Fibroblast of lung (primary cell): Measurements from ENCODE around the gene DIPK1B. TPM values are rescaled to one million over a fixed set of nuclear protein-coding genes. Genes with fewer than 3 reads are reported as not detected.

ENCODE experiments used
- DNase-seq, 2 donors: peaks; one replicate each; pipeline versions ENCODE4 v3.0.0 to v3.0.0-alpha.2; 2010; ENCODE audit warnings: low read depth in 2 of 2
- H2AFZ ChIP-seq: 2 replicates; pipeline ENCODE4 v1.5.1; 2012; ENCODE audit warnings: low read length, control low read depth, inconsistent platforms
- H3K27ac ChIP-seq: 2 replicates; pipeline ENCODE4 v1.5.1; 2011; ENCODE audit warnings: low read length, control low read depth; ENCODE audit not compliant: insufficient read depth
- H3K27me3 ChIP-seq: 2 replicates; pipeline ENCODE4 v1.5.1; 2011; ENCODE audit warnings: mild to moderate bottlenecking, low read length; ENCODE audit not compliant: control insufficient read depth, insufficient read depth
- H3K36me3 ChIP-seq: 2 replicates; pipeline ENCODE4 v1.5.1; 2011; ENCODE audit warnings: low read length; ENCODE audit not compliant: control insufficient read depth, insufficient read depth
- H3K4me1 ChIP-seq: 2 replicates; pipeline ENCODE4 v1.5.1; 2011; ENCODE audit warnings: low read length; ENCODE audit not compliant: control insufficient read depth, insufficient read depth; ENCODE audit errors: extremely low read depth
- H3K4me2 ChIP-seq: 2 replicates; pipeline ENCODE4 v1.5.1; 2011; ENCODE audit warnings: low read length, control low read depth; ENCODE audit not compliant: insufficient read depth; ENCODE audit errors: extremely low read depth
- H3K4me3 ChIP-seq, 4 experiments: fragments of 200-600 bp in 1 of 4; sonication (generic) in 1 of 4; replicated peaks in 1 of 4; 2 replicates each; pipeline ENCODE4 v1.5.1; 2011 to 2016; ENCODE audit warnings: low read length in 4 of 4, low read depth in 3 of 4, mild to moderate bottlenecking in 3 of 4, control low read depth in 2 of 4, inconsistent platforms in 1 of 4, mixed read lengths in 1 of 4; ENCODE audit not compliant: insufficient read depth in 1 of 4; ENCODE audit errors: control extremely low read depth in 1 of 4
- H3K79me2 ChIP-seq: 2 replicates; pipeline ENCODE4 v1.5.1; 2012; ENCODE audit warnings: mild to moderate bottlenecking, low read length, inconsistent platforms; ENCODE audit not compliant: control insufficient read depth, insufficient read depth
- H3K9ac ChIP-seq: 2 replicates; pipeline ENCODE4 v1.5.1; 2011; ENCODE audit warnings: mild to moderate bottlenecking, low read length, control low read depth; ENCODE audit not compliant: insufficient read depth
- H3K9me3 ChIP-seq: 2 replicates; pipeline ENCODE4 v1.5.1; 2012; ENCODE audit warnings: low read depth, low read length; ENCODE audit not compliant: control insufficient read depth, insufficient read depth
- H4K20me1 ChIP-seq: 2 replicates; pipeline ENCODE4 v1.5.1; 2011; ENCODE audit warnings: low read length; ENCODE audit not compliant: control insufficient read depth, insufficient read depth; ENCODE audit errors: extremely low read depth
- EZH2 ChIP-seq: IDR thresholded peaks from 2 replicates; pipeline ENCODE4 v1.5.1; 2012; ENCODE audit warnings: low read length, control low read depth, mild to moderate bottlenecking; ENCODE audit errors: missing control alignments
- polyA plus RNA-seq, 2 donors: library from polyadenylated mRNA; depleted of rRNA in 1 of 2; stranded (reverse) in 1 of 2; unstranded in 1 of 2; fragments of >200 nt; gene quantifications; 2 replicates each; pipeline ENCODE4 v1.2.1, GENCODE V29; 2011 to 2012; ENCODE audit warnings: missing spikeins in 1 of 2
- total RNA-seq: library from RNA; depleted of rRNA; stranded (reverse); fragments of >200 nt; gene quantifications from 2 replicates; pipeline ENCODE4 v1.2.1, GENCODE V29; 2014
- TF ChIP-seq, protein P1 (sequence below), 2 donors: IDR thresholded peaks in 1 of 2; conservative IDR thresholded peaks in 1 of 2; 1 replicate in 1 of 2; 2 replicates in 1 of 2; pipeline ENCODE4 v1.5.1; 2011 to 2012; ENCODE audit warnings: low read length in 2 of 2, control low read depth in 1 of 2, inconsistent platforms in 1 of 2, low read depth in 1 of 2, mild to moderate bottlenecking in 1 of 2

Gene DIPK1B
- total and polyA plus RNA-seq, 2 donors (not counting 1 experiment from before 2014, with no cell fraction given): 0.16 to 0.33 TPM

DNA sequence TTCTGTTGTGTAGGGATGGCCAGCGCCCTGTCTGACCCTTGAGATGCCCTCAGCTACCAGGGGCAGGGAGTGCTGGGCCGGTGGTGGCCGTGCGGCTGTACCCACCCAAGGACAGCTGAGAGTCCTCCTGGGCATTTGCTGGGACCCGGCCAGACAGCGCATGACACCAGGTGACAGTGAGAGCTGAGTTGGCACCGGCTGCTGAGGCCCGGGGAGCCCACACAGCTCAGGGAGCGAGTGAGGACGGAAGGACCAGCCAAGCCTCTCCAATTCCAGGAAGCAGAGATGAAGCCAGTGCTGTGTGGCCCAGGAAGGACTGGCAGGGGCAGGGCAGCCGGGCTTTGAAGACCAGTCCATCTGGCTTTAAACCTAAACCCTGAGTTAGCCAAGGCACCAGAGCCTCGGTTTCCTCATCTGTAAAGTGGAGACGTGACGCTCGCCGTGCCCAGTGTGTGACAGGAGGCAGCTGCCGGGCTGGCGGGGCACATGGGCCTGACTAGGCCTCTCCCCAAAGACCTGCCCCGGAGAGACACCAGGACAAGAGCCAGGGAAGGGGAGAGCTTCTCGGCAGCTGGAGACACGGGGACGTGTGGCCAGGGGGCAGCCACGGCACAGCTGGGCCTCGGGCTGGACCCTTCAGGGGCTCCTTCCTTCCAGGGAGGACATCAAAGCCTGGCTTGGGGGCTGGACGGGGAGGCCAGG is 22.1 kb upstream of the DIPK1B start:
- H3K4me3 ChIP-seq: no peak overlapping the region
- no peak for DNase-seq
- H3K27me3 ChIP-seq: no peaks in the 10 kb centered on the region

DNA sequence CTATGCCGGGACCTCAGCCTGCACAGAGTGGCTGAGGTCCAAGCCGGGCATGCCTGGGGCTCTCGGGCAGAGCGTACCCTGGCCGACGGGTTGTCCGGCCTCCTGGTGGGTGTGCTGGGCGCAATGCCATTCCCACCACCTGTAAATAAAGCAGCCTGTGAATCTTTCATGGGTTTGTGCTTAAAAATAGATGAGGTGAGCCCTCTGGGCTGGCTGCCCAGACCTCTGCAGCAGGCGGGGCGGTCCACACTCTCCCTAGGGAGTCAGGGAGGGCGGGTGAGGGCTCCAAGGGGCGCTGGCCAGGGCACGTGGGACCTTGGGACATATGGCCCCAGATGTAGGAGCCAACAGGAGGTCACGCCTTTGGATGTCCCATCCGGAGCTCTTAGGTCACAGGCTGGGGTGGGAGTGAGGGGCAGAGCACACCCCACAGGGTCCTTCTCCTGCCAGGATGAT is 21.5 kb upstream of the DIPK1B start:
- H3K9me3 ChIP-seq: no peaks in the 10 kb centered on the region
- no peak overlapping the region for H3K4me2 ChIP-seq
- no peak for DNase-seq

More for the DNA sequence above, 22.1 kb upstream of the DIPK1B start:
- no peaks in the 10 kb centered on the region for H3K9me3 ChIP-seq
- peaks cover 2% of the 10 kb centered on the region for H4K20me1 ChIP-seq
- H3K27ac ChIP-seq: no peak overlapping the region
- TF ChIP-seq EZH2: no peak
- TF ChIP-seq, protein P1, sequence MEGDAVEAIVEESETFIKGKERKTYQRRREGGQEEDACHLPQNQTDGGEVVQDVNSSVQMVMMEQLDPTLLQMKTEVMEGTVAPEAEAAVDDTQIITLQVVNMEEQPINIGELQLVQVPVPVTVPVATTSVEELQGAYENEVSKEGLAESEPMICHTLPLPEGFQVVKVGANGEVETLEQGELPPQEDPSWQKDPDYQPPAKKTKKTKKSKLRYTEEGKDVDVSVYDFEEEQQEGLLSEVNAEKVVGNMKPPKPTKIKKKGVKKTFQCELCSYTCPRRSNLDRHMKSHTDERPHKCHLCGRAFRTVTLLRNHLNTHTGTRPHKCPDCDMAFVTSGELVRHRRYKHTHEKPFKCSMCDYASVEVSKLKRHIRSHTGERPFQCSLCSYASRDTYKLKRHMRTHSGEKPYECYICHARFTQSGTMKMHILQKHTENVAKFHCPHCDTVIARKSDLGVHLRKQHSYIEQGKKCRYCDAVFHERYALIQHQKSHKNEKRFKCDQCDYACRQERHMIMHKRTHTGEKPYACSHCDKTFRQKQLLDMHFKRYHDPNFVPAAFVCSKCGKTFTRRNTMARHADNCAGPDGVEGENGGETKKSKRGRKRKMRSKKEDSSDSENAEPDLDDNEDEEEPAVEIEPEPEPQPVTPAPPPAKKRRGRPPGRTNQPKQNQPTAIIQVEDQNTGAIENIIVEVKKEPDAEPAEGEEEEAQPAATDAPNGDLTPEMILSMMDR (conservative IDR thresholded peaks at IDR 0.05 in 1 of 2, IDR thresholded peaks at IDR 0.05 in 1 of 2; ENCODE audit: low read depth in 1 of 2, low read length in 2 of 2): no peak
- H3K79me2 ChIP-seq: no peaks in the 10 kb centered on the region
- no peak overlapping the region for H3K9ac ChIP-seq
- H3K4me2 ChIP-seq: no peak overlapping the region
- H3K4me1 ChIP-seq: peaks cover 8% of the 10 kb centered on the region
- H2AFZ ChIP-seq: no peak overlapping the region
- H3K36me3 ChIP-seq: no peaks in the 10 kb centered on the region

More for the DNA sequence above, 21.5 kb upstream of the DIPK1B start:
- no peak overlapping the region for H3K9ac ChIP-seq
- H3K4me3 ChIP-seq: no peak overlapping the region
- peaks cover 6% of the 10 kb centered on the region for H3K4me1 ChIP-seq
- no peaks in the 10 kb centered on the region for H3K79me2 ChIP-seq
- H2AFZ ChIP-seq: no peak overlapping the region
- H3K36me3 ChIP-seq: no peaks in the 10 kb centered on the region
- no peak overlapping the region for H3K27ac ChIP-seq
- TF ChIP-seq, protein P1 (conservative IDR thresholded peaks at IDR 0.05 in 1 of 2, IDR thresholded peaks at IDR 0.05 in 1 of 2; ENCODE audit: low read depth in 1 of 2, low read length in 2 of 2): no peak
- no peak for TF ChIP-seq EZH2
- H3K27me3 ChIP-seq: no peaks in the 10 kb centered on the region
- H4K20me1 ChIP-seq: peaks cover 2% of the 10 kb centered on the region
